Smooth muscle cell (in vitro differentiated cells): ENCODE data around the gene WFIKKN1. TPM values are rescaled to one million over a fixed set of nuclear protein-coding genes. Genes with fewer than 3 reads are reported as not detected.

ENCODE experiments used
- DNase-seq: peaks from one replicate; lab custom pipeline; 2025; ENCODE audit not compliant: unreplicated experiment; lab: John Stamatoyannopoulos, UW
- H2AFZ ChIP-seq: fragments of 200-600 bp; sonication (generic); 2 replicates; pipeline ENCODE4 v1.6.0; 2016; ENCODE audit warnings: antibody characterized with exemption, low read depth, mild to moderate bottlenecking
- H3F3A ChIP-seq: fragments of 200-600 bp; sonication (generic); 2 replicates; pipeline ENCODE4 v1.6.0; 2017; ENCODE audit warnings: antibody characterized with exemption, low read depth
- H3K27ac ChIP-seq: fragments of 200-600 bp; sonication (generic); 2 replicates; pipeline ENCODE4 v1.5.1; 2016; ENCODE audit warnings: low read depth, mild to moderate bottlenecking
- H3K27me3 ChIP-seq: fragments of 200-600 bp; sonication (generic); 2 replicates; pipeline ENCODE4 v1.6.1; 2016; ENCODE audit warnings: low read depth, mild to moderate bottlenecking
- H3K36me3 ChIP-seq: fragments of 200-600 bp; sonication (generic); 2 replicates; pipeline ENCODE4 v1.5.1; 2016; ENCODE audit warnings: low read depth
- H3K4me1 ChIP-seq: fragments of 200-600 bp; sonication (generic); 2 replicates; pipeline ENCODE4 v1.5.1; 2016; ENCODE audit warnings: low read depth
- H3K4me2 ChIP-seq: fragments of 200-600 bp; sonication (generic); 2 replicates; pipeline ENCODE4 v1.6.0; 2016; ENCODE audit warnings: mild to moderate bottlenecking
- H3K4me3 ChIP-seq: fragments of 200-600 bp; sonication (generic); 2 replicates; pipeline ENCODE4 v1.5.1; 2016; ENCODE audit warnings: mild to moderate bottlenecking
- H3K79me2 ChIP-seq: fragments of 200-600 bp; sonication (generic); 2 replicates; pipeline ENCODE4 v1.6.0; 2016; ENCODE audit warnings: low read depth, mild to moderate bottlenecking
- H3K9ac ChIP-seq: fragments of 200-600 bp; sonication (generic); 2 replicates; pipeline ENCODE4 v1.6.0; 2016; ENCODE audit warnings: low read depth
- H3K9me3 ChIP-seq: fragments of 200-600 bp; sonication (generic); replicated peaks from 2 replicates; pipeline ENCODE4 v1.5.1; 2016; ENCODE audit warnings: low read depth
- H4K20me1 ChIP-seq: fragments of 200-600 bp; sonication (generic); 2 replicates; pipeline ENCODE4 v1.6.0; 2016; ENCODE audit warnings: low read depth
- WGBS: methylation state at CpG from one replicate; pipeline ENCODE4 v1.1.7; 2016; ENCODE audit warnings: low lambda C conversion rate; 5-methylcytosine and 5-hydroxymethylcytosine counted together
- polyA plus RNA-seq: library from polyadenylated mRNA; unstranded; fragments of >200 nt; fragmentation: Nextera tagmentation; extraction: Ambion mirVana; gene quantifications from 2 replicates; pipeline ENCODE4 v1.2.1, GENCODE V29; 2016
- total RNA-seq: library from RNA; depleted of rRNA; stranded (reverse); fragments of >200 nt; gene quantifications from 2 replicates; pipeline ENCODE4 v1.2.3, GENCODE V29; 2014
- TF ChIP-seq, protein P1 (sequence below): fragments of 200-600 bp; sonication (generic); IDR thresholded peaks from 2 replicates; pipeline ENCODE4 v1.5.1; 2017; ENCODE audit warnings: borderline replicate concordance, mild to moderate bottlenecking, antibody characterized with exemption; ENCODE audit not compliant: insufficient read depth, poor library complexity, severe bottlenecking

The WFIKKN1 gene
- total and polyA plus RNA-seq, 2 experiments from 2014 or later: 0.77 TPM; not detected in 1

DNA sequence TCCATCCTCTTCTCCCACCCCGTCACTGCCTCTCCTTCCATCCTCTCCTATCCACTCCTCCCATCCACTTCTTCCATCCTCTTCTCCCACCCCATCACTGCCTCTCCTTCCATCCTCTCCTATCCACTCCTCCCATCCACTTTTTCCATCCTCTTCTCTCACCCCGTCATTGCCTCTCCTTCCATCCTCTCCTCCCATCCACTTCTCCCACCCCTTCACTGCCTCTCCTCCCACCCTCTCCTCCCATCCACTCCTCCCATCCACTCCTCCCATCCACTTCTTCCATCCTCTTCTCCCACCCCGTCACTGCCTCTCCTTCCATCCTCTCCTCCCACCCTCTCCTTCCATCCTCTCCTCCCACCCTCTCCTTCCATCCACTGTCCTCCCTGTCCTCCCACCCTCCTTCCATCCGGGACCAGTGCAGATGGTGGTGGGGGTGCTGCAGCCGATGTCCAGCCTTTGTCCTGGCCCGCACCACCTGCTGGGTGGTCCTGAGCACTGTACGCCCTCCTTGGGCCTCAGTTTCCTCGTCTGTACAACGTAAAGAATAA, 1.1 kb downstream of the WFIKKN1 start:
- Histone ChIP-seq H3K27me3 (no peaks in the 10 kb centered on the region), H3F3A (peaks cover 8% of the 10 kb centered on the region), H3K27ac (no peak overlapping the region), H3K4me1 (peaks cover 25% of the 10 kb centered on the region), H3K4me2 (no peak overlapping the region), H3K4me3 (no peak overlapping the region), H2AFZ (no peak overlapping the region), H3K9me3 (no peaks in the 10 kb centered on the region), H3K79me2 (peaks cover 10% of the 10 kb centered on the region), H4K20me1 (peaks cover 11% of the 10 kb centered on the region), H3K9ac (no peak overlapping the region), H3K36me3 (no peaks in the 10 kb centered on the region)
- 85% methylated on average over 7 of the region's 9 CpGs for WGBS
- TF ChIP-seq, protein P1, sequence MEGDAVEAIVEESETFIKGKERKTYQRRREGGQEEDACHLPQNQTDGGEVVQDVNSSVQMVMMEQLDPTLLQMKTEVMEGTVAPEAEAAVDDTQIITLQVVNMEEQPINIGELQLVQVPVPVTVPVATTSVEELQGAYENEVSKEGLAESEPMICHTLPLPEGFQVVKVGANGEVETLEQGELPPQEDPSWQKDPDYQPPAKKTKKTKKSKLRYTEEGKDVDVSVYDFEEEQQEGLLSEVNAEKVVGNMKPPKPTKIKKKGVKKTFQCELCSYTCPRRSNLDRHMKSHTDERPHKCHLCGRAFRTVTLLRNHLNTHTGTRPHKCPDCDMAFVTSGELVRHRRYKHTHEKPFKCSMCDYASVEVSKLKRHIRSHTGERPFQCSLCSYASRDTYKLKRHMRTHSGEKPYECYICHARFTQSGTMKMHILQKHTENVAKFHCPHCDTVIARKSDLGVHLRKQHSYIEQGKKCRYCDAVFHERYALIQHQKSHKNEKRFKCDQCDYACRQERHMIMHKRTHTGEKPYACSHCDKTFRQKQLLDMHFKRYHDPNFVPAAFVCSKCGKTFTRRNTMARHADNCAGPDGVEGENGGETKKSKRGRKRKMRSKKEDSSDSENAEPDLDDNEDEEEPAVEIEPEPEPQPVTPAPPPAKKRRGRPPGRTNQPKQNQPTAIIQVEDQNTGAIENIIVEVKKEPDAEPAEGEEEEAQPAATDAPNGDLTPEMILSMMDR: no peak
- no peak for DNase-seq

DNA sequence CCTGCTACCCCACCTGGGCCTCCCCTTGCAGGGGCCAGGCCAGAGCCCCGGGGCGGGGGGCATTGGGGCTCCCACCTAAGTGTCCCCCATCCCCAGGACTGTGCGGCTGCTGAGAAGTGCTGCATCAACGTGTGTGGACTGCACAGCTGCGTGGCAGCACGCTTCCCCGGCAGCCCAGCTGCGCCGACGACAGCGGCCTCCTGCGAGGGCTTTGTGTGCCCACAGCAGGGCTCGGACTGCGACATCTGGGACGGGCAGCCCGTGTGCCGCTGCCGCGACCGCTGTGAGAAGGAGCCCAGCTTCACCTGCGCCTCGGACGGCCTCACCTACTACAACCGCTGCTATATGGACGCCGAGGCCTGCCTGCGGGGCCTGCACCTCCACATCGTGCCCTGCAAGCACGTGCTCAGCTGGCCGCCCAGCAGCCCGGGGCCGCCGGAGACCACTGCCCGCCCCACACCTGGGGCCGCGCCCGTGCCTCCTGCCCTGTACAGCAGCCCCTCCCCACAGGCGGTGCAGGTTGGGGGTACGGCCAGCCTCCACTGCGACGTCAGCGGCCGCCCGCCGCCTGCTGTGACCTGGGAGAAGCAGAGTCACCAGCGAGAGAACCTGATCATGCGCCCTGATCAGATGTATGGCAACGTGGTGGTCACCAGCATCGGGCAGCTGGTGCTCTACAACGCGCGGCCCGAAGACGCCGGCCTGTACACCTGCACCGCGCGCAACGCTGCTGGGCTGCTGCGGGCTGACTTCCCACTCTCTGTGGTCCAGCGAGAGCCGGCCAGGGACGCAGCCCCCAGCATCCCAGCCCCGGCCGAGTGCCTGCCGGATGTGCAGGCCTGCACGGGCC, 1.9 kb downstream of the WFIKKN1 start:
- Histone ChIP-seq H3F3A (peaks cover 8% of the 10 kb centered on the region), H3K4me1 (peaks cover 30% of the 10 kb centered on the region), H3K9ac (no peak overlapping the region), H3K27me3 (no peaks in the 10 kb centered on the region), H3K4me2 (no peak overlapping the region), H3K4me3 (no peak overlapping the region), H2AFZ (no peak overlapping the region), H4K20me1 (peaks cover 11% of the 10 kb centered on the region), H3K27ac (no peak overlapping the region), H3K79me2 (peaks cover 10% of the 10 kb centered on the region), H3K36me3 (no peaks in the 10 kb centered on the region), H3K9me3 (no peaks in the 10 kb centered on the region)
- no peak for DNase-seq
- TF ChIP-seq, protein P1: no peak
- 98% methylated on average over 64 of the region's 67 CpGs for WGBS

DNA sequence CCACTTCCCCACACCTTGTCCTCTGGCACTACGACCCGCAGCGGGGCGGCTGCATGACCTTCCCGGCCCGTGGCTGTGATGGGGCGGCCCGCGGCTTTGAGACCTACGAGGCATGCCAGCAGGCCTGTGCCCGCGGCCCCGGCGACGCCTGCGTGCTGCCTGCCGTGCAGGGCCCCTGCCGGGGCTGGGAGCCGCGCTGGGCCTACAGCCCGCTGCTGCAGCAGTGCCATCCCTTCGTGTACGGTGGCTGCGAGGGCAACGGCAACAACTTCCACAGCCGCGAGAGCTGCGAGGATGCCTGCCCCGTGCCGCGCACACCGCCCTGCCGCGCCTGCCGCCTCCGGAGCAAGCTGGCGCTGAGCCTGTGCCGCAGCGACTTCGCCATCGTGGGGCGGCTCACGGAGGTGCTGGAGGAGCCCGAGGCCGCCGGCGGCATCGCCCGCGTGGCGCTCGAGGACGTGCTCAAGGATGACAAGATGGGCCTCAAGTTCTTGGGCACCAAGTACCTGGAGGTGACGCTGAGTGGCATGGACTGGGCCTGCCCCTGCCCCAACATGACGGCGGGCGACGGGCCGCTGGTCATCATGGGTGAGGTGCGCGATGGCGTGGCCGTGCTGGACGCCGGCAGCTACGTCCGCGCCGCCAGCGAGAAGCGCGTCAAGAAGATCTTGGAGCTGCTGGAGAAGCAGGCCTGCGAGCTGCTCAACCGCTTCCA, 2.7 kb downstream of the WFIKKN1 start:
- 99% methylated on average over 56 of the region's 74 CpGs for WGBS
- Histone ChIP-seq H3K27ac (no peak overlapping the region), H3K36me3 (no peaks in the 10 kb centered on the region), H4K20me1 (peaks cover 11% of the 10 kb centered on the region), H2AFZ (no peak overlapping the region), H3K27me3 (no peaks in the 10 kb centered on the region), H3K79me2 (peaks cover 10% of the 10 kb centered on the region), H3K9me3 (no peaks in the 10 kb centered on the region), H3K4me1 (peaks cover 34% of the 10 kb centered on the region), H3F3A (peaks cover 8% of the 10 kb centered on the region), H3K9ac (no peak overlapping the region), H3K4me3 (no peak overlapping the region), H3K4me2 (no peak overlapping the region)
- TF ChIP-seq, protein P1: no peak
- no peak for DNase-seq
